Liver (tissue), 3 donors: ENCODE measurements around the gene LRMDA.

Experiments used
- EGR1 ChIP-seq, 2 donors: IDR thresholded peaks; 2 replicates each; pipeline ENCODE4 v1.6.1; 2016 to 2018; ENCODE audit warnings: antibody characterized with exemption in 2 of 2, low read depth in 2 of 2
- GABPA ChIP-seq, 2 donors: IDR thresholded peaks in 1 of 2; conservative IDR thresholded peaks in 1 of 2; 2 replicates each; pipeline ENCODE4 v1.6.1; 2016; ENCODE audit warnings: antibody characterized with exemption in 2 of 2, mild to moderate bottlenecking in 1 of 2, moderate library complexity in 1 of 2
- HNF4G ChIP-seq: IDR thresholded peaks from 2 replicates; pipeline ENCODE4 v1.6.1; 2016; ENCODE audit warnings: antibody characterized with exemption
- JUND ChIP-seq, 2 donors: IDR thresholded peaks; 2 replicates each; pipeline ENCODE4 v1.6.1; 2016; ENCODE audit warnings: antibody characterized with exemption in 2 of 2
- MAX ChIP-seq: IDR thresholded peaks from 2 replicates; pipeline ENCODE4 v1.6.1; 2016; ENCODE audit warnings: antibody characterized with exemption
- RAD21 ChIP-seq, 2 donors: IDR thresholded peaks; 2 replicates each; pipeline ENCODE4 v1.6.1; 2016; ENCODE audit warnings: antibody characterized with exemption in 2 of 2, mild to moderate bottlenecking in 2 of 2
- RXRA ChIP-seq, 2 donors: IDR thresholded peaks; 2 replicates each; pipeline ENCODE4 v1.6.1; 2017 to 2018; ENCODE audit warnings: antibody characterized with exemption in 2 of 2, mild to moderate bottlenecking in 1 of 2
- TAF1 ChIP-seq: conservative IDR thresholded peaks from 2 replicates; pipeline ENCODE4 v1.6.1; 2016; ENCODE audit warnings: antibody characterized with exemption, mild to moderate bottlenecking
- TF ChIP-seq, protein P1 (sequence below): fragments of 150-350 bp; IDR thresholded peaks from 2 replicates; pipeline ENCODE4 v1.5.1; 2017; ENCODE audit warnings: improper control_type of control experiment, low read depth, low read length; ENCODE audit not compliant: missing input control
- TF ChIP-seq, protein P2 (sequence below): IDR thresholded peaks from 2 replicates; pipeline ENCODE4 v1.6.1; 2016; ENCODE audit warnings: antibody characterized with exemption
- donor health status: healthy.
- donor health status: healthy.

- TF ChIP-seq, protein P1, sequence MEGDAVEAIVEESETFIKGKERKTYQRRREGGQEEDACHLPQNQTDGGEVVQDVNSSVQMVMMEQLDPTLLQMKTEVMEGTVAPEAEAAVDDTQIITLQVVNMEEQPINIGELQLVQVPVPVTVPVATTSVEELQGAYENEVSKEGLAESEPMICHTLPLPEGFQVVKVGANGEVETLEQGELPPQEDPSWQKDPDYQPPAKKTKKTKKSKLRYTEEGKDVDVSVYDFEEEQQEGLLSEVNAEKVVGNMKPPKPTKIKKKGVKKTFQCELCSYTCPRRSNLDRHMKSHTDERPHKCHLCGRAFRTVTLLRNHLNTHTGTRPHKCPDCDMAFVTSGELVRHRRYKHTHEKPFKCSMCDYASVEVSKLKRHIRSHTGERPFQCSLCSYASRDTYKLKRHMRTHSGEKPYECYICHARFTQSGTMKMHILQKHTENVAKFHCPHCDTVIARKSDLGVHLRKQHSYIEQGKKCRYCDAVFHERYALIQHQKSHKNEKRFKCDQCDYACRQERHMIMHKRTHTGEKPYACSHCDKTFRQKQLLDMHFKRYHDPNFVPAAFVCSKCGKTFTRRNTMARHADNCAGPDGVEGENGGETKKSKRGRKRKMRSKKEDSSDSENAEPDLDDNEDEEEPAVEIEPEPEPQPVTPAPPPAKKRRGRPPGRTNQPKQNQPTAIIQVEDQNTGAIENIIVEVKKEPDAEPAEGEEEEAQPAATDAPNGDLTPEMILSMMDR = no peak
- TF ChIP-seq MAX (no peak), GABPA (IDR thresholded peaks at IDR 0.05 in 1 of 2, conservative IDR thresholded peaks at IDR 0.05 in 1 of 2) (no peak), RXRA (IDR thresholded peaks at IDR 0.05) (no peak), TAF1 (no peak), RAD21 (IDR thresholded peaks at IDR 0.05) (no peak), JUND (IDR thresholded peaks at IDR 0.05) (no peak), EGR1 (IDR thresholded peaks at IDR 0.05; ENCODE audit: low read depth in 2 of 2) (no peak), HNF4G (no peak)
- TF ChIP-seq, protein P2, sequence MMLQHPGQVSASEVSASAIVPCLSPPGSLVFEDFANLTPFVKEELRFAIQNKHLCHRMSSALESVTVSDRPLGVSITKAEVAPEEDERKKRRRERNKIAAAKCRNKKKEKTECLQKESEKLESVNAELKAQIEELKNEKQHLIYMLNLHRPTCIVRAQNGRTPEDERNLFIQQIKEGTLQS = no peak
Measured at GRCh38 chr10:75433216-75433615, 1.8 kb downstream of the LRMDA start.
